ENCODE results near the gene NFASC.

Gene NFASC

GRCh38 chr1:204921855-204922516 lies 51.3 kb downstream of the NFASC start:
- Histone ChIP-seq H3K9ac (ENCODE audit: low read length) (no peak overlapping the region), H3K27me3 (ENCODE audit: low read depth, low read length) (peaks cover 13% of the 10 kb centered on the region), H3K4me2 (ENCODE audit: low read length) (no peak overlapping the region), H3K36me3 (replicated peaks; ENCODE audit: low read depth, low read length) (no peaks in the 10 kb centered on the region), H3K79me2 (ENCODE audit: low read length) (no peaks in the 10 kb centered on the region), H4K20me1 (ENCODE audit: insufficient read depth, low read length) (no peaks in the 10 kb centered on the region), H3K9me3 (ENCODE audit: insufficient read depth, low read length) (no peaks in the 10 kb centered on the region), H3K4me1 (ENCODE audit: low read length) (no peaks in the 10 kb centered on the region), H3K4me3 (ENCODE audit: low read length) (no peak overlapping the region), H2AFZ (ENCODE audit: low read depth, low read length) (no peak overlapping the region), H3K27ac (ENCODE audit: low read length) (no peak overlapping the region)
- TF ChIP-seq, protein P1, sequence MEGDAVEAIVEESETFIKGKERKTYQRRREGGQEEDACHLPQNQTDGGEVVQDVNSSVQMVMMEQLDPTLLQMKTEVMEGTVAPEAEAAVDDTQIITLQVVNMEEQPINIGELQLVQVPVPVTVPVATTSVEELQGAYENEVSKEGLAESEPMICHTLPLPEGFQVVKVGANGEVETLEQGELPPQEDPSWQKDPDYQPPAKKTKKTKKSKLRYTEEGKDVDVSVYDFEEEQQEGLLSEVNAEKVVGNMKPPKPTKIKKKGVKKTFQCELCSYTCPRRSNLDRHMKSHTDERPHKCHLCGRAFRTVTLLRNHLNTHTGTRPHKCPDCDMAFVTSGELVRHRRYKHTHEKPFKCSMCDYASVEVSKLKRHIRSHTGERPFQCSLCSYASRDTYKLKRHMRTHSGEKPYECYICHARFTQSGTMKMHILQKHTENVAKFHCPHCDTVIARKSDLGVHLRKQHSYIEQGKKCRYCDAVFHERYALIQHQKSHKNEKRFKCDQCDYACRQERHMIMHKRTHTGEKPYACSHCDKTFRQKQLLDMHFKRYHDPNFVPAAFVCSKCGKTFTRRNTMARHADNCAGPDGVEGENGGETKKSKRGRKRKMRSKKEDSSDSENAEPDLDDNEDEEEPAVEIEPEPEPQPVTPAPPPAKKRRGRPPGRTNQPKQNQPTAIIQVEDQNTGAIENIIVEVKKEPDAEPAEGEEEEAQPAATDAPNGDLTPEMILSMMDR (IDR thresholded peaks at IDR 0.05; ENCODE audit: low read depth, low read length): no peak
- TF ChIP-seq EZH2phosphoT487 (IDR thresholded peaks at IDR 0.05; ENCODE audit: low read depth): no peak

- peaks cover 16% of the 10 kb centered on the region for H3K27me3 ChIP-seq (ENCODE audit: low read depth, low read length)
- H3K9me3 ChIP-seq (ENCODE audit: insufficient read depth, low read length): no peaks in the 10 kb centered on the region
- no peak overlapping the region for H3K4me2 ChIP-seq (ENCODE audit: low read length)
- TF ChIP-seq, protein P1 (IDR thresholded peaks at IDR 0.05; ENCODE audit: low read depth, low read length): no peak
- no peak for TF ChIP-seq EZH2phosphoT487 (IDR thresholded peaks at IDR 0.05; ENCODE audit: low read depth)
- H3K27ac ChIP-seq (ENCODE audit: low read length): no peak overlapping the region
- no peak overlapping the region for H3K4me3 ChIP-seq (ENCODE audit: low read length)
- no peak overlapping the region for H2AFZ ChIP-seq (ENCODE audit: low read depth, low read length)
- H3K4me1 ChIP-seq (ENCODE audit: low read length): no peaks in the 10 kb centered on the region
- no peaks in the 10 kb centered on the region for H4K20me1 ChIP-seq (ENCODE audit: insufficient read depth, low read length)
- H3K9ac ChIP-seq (ENCODE audit: low read length): no peak overlapping the region
- no peaks in the 10 kb centered on the region for H3K79me2 ChIP-seq (ENCODE audit: low read length)
- no peaks in the 10 kb centered on the region for H3K36me3 ChIP-seq (replicated peaks; ENCODE audit: low read depth, low read length)
Measured at GRCh38 chr1:204923201-204923600, 52.5 kb downstream of the NFASC start.

- Histone ChIP-seq H3K4me1 (ENCODE audit: low read length) (no peaks in the 10 kb centered on the region), H3K9ac (ENCODE audit: low read length) (no peak overlapping the region), H3K36me3 (replicated peaks; ENCODE audit: low read depth, low read length) (no peaks in the 10 kb centered on the region), H3K79me2 (ENCODE audit: low read length) (no peaks in the 10 kb centered on the region), H4K20me1 (ENCODE audit: insufficient read depth, low read length) (no peaks in the 10 kb centered on the region), H3K4me3 (ENCODE audit: low read length) (no peak overlapping the region), H3K9me3 (ENCODE audit: insufficient read depth, low read length) (no peaks in the 10 kb centered on the region), H3K27ac (ENCODE audit: low read length) (no peak overlapping the region), H3K4me2 (ENCODE audit: low read length) (no peak overlapping the region), H3K27me3 (ENCODE audit: low read depth, low read length) (peaks cover 16% of the 10 kb centered on the region), H2AFZ (ENCODE audit: low read depth, low read length) (no peak overlapping the region)
- TF ChIP-seq, protein P1 (IDR thresholded peaks at IDR 0.05; ENCODE audit: low read depth, low read length): no peak
- TF ChIP-seq EZH2phosphoT487 (IDR thresholded peaks at IDR 0.05; ENCODE audit: low read depth): no peak
Measured at GRCh38 chr1:204923626-204924012, 53.0 kb downstream of the NFASC start.

- peaks cover 16% of the 10 kb centered on the region for H3K27me3 ChIP-seq (ENCODE audit: low read depth, low read length)
- no peaks in the 10 kb centered on the region for H3K9me3 ChIP-seq (ENCODE audit: insufficient read depth, low read length)
- H3K27ac ChIP-seq (ENCODE audit: low read length): no peak overlapping the region
- TF ChIP-seq, protein P1 (IDR thresholded peaks at IDR 0.05; ENCODE audit: low read depth, low read length): no peak
- H3K4me2 ChIP-seq (ENCODE audit: low read length): no peak overlapping the region
- no peak overlapping the region for H3K9ac ChIP-seq (ENCODE audit: low read length)
- no peak overlapping the region for H2AFZ ChIP-seq (ENCODE audit: low read depth, low read length)
- H3K4me1 ChIP-seq (ENCODE audit: low read length): no peaks in the 10 kb centered on the region
- no peaks in the 10 kb centered on the region for H4K20me1 ChIP-seq (ENCODE audit: insufficient read depth, low read length)
- H3K79me2 ChIP-seq (ENCODE audit: low read length): no peaks in the 10 kb centered on the region
- no peak overlapping the region for H3K4me3 ChIP-seq (ENCODE audit: low read length)
- no peaks in the 10 kb centered on the region for H3K36me3 ChIP-seq (replicated peaks; ENCODE audit: low read depth, low read length)
Measured at GRCh38 chr1:204924013-204924759, 53.5 kb downstream of the NFASC start.
